GM21367 (cell line): ENCODE data around the gene ATXN1L.
"Not testable (repeated sequence)": the region's sequence is repeated elsewhere in the genome, so short reads cannot be mapped to it uniquely, and the experiment has no call there.

Source experiments
- ATAC-seq: cut with Tn5 transposase; IDR thresholded peaks from one replicate; pipeline ENCODE4 v1.9.1; 2021; ENCODE audit not compliant: unreplicated experiment

Gene ATXN1L

DNA sequence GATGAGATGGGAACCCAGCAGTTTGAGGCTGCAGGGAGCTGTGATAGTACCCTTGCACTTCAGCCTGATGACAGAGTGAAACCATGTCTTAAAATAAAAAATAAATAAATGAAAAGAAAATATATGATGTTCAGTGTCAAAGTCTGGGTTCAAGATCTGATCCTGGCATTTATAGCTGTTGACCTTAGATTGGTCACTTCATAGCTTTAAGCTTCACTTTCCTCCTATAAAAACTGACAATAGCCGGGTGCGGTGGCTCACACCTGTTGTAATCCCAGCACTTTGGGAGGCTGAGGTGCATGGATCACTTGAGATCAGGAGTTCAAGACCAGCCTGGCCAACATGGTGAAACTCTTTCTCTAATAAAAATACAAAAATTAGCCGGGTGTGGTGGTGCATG lies 43.4 kb downstream of the ATXN1L start:
- no peak for ATAC-seq

GRCh38 chr16:71893888-71894228 lies 48.1 kb downstream of the ATXN1L start:
- no peak for ATAC-seq

- no peak for ATAC-seq
These were observed 48.6 kb downstream of the ATXN1L start for GRCh38 chr16:71894229-71894920.

DNA sequence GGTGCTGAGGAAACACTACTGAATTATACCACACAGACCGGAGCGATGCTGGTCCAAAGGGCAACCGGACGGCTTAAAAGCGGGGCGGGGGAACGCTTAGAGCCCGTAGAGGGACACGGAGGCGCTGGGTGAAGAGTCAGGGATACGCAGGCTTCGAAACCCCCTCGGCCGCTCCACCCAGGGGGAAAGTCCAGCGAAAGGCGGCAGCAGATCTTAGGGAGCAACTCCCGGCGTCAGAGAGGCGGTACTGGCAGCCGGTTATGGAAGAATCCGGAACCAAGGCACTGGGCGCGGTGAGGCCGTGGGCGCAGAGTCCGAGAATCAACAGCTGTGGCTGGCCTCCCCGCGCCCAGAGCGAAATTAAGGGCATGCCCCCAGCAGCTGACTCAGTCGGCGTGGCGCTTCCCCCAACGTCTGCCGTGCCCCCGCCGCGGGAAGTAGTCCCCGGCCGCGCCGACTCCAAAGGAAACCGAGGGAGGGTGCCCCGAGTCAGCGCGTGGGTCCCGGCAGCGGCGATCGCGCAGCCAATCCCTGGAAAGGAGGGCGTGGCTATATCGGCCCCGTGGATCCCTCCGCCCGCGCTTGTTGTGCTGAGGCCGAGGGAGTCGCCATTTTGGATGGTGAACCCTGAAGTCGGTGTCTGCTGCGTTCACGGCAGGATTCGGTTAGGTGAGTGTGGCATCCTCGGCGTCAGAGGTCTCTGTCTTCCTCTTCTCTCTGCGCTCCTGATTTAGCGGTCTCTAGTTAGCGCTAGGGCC lies 49.3 kb downstream of the ATXN1L start, which contains the start of gene IST1:
Gene IST1 (plus strand): TSS at position 611 of the 758 bp plus-strand sequence. CDS start 20,110 bp downstream, outside the sequence.
- peak; percentile 66 for ATAC-seq

DNA sequence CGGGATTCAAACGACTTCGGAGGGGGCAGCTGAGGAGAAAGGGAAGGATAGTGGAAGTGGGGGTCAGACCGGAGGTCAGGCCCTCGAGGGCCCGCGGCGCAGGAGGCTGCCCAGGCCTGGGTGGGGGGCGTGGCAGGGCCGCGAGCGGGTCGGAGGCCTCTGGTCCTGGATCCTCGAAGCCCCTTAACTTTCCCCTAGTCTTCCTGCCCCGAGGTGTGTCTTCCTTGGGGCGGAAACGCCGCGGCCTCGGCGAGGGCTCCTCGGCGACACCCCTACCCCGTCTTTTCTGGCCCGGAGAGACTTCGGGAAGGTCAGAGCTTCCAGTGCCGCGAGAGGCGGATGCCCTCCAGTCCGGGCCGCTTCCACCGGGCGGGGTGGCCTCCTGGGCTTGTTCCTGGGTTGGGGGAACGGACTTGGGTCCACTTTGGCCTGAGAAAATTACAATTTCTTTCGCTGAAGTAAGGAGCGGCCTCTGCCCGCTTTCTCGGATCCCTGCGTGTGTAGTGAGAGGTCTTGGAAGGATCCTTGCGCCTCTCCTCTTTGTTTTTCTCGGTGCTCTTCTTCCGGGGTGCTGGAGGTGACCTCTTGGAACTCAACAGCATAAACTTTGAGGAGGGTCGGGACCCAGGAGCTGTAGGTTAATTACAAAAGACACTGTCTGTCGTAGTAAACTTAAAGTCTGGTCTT lies 50.0 kb downstream of the ATXN1L start:
- peak; percentile 19 for ATAC-seq

GRCh38 chr16:71896764-71897368 lies 51.1 kb downstream of the ATXN1L start:
- no peak for ATAC-seq

DNA sequence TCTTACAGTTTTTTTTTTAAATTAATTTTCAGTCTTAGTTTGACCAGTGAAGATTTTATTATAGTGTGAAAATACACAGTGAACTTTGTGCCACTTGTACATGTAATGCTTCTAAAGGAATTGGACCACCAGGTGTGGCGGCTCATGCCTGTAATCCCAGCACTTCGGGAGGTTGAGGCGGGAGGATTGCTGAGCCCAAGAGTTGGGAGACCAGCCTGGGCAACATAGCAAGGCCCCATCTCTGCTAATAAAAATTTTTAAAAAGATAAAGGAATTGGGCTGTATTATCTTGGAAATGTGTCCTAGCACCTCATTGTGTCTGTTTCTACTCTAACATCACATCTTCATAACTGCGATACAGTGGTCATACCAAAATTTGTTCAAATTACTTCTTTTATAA lies 53.4 kb downstream of the ATXN1L start:
- no peak for ATAC-seq

DNA sequence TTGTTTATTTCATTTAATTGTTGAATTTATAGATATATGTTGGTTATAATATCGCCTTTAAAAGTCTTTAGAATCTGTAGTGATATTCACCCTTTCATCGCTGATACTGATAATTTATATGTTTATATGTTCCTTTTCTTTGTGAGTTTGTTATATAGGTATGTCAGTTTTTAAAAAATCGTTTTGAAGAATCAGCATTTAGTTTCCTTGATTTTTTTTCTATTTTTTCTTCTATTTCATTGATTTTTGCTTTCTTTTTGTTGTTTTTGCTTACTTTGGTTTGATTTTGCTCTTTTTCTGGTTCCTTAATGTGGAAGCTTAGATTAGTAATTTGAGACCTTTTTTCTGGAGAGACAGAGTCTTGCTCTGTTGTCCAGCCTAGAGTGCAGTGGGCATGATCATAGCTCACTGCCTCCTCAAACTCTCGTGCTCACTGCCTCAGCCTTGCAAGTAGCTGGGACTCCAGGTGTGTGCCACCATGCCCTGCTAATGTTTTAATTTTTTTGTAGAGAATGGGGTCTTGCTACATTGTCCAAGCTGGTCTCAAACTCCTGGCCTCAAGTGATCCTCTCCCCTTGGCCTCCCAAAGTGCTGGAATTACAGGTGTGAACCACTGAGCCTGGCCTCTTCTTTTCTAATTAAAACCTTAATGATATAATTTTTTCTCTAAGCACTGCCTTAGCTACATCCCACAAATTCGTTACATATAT lies 57.0 kb downstream of the ATXN1L start:
- ATAC-seq = no peak

DNA sequence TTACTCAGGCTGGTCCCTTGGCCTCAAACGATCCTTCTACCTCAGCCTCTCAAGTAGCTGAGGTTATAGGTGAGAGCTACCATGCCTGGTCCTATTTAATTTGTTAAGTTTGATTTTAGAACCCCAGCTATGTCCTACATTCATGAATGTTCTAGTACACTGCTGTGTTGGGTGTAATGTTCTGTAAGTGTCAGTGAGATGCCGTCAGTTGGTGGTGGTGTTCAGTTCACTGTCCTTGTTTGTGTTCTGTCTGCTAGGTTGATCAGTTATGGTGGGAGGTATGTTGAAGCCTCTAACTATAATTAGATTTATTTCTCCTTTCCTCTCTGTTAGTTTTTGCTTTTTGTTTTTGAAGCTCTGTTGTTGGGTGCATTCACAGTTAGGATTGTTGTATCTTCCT lies 57.8 kb downstream of the ATXN1L start:
- ATAC-seq = no peak

GRCh38 chr16:71904239-71904638 lies 58.5 kb downstream of the ATXN1L start:
- no peak for ATAC-seq

DNA sequence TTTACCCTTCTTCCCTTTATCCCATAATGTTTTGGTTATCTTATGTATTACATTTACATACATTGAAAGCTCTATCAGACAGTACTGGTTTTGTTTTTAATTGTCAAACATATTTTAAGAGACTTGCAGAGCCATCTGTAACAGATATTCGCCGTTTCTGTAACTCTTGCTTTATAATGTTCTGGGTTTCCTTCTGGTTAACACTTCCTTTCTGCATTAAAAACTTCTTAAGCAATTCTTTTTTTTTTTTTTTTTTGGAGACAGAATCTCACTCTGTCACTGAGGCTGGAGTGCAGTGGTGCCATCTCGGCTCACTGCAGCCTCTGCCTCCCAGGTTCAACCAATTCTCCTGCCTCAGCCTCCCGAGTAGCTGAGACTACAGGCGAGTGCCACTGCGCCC lies 60.0 kb downstream of the ATXN1L start:
- not testable (repeated sequence) for ATAC-seq
